Progenitor cell of endocrine pancreas (in vitro differentiated cells): Measurements from ENCODE around the gene SFRP5. TPM values are rescaled to one million over a fixed set of nuclear protein-coding genes. Genes with fewer than 3 reads are reported as not detected.

Source experiments
- DNase-seq: peaks from one replicate; pipeline ENCODE4 v3.0.0; 2021; ENCODE audit warnings: low spot score; ENCODE audit not compliant: unreplicated experiment
- H3K27ac Mint-ChIP-seq: 2 replicates; pipeline ENCODE4 v1.8.0; 2021; ENCODE audit warnings: mild to moderate bottlenecking, moderate library complexity, mixed read lengths
- H3K27me3 Mint-ChIP-seq: 2 replicates; pipeline ENCODE4 v1.8.0; 2021; ENCODE audit warnings: mixed read lengths
- H3K36me3 Mint-ChIP-seq: 2 replicates; pipeline ENCODE4 v1.8.0; 2022; ENCODE audit warnings: mixed read lengths; ENCODE audit not compliant: insufficient read depth
- H3K4me1 Mint-ChIP-seq: 2 replicates; pipeline ENCODE4 v1.8.0; 2021; ENCODE audit warnings: low read depth, mixed read lengths
- H3K4me3 Mint-ChIP-seq: 2 replicates; pipeline ENCODE4 v1.8.0; 2021; ENCODE audit warnings: low read depth, mild to moderate bottlenecking, moderate library complexity, mixed read lengths
- H3K9me3 Mint-ChIP-seq: 2 replicates; pipeline ENCODE4 v1.8.0; 2021; ENCODE audit warnings: low read depth, mixed read lengths
- CTCF ChIP-seq: fragments of 200-600 bp; sonication (generic); IDR thresholded peaks from one replicate; pipeline ENCODE4 v1.5.0; 2021; ENCODE audit warnings: antibody characterized with exemption, mild to moderate bottlenecking; ENCODE audit not compliant: unreplicated experiment
- total RNA-seq: library from RNA; stranded (reverse); gene quantifications from 2 replicates; pipeline ENCODE4 v1.2.1, GENCODE V29; 2021

Gene SFRP5
- total RNA-seq, 1 donor from 2014 or later, result 81.0 TPM

GRCh38 chr10:97805096-97805884 lies 33.5 kb upstream of the SFRP5 start:
- Mint-ChIP-seq H3K9me3 (no peaks in the 10 kb centered on the region), H3K4me1 (no peaks in the 10 kb centered on the region), H3K36me3 (no peaks in the 10 kb centered on the region), H3K27ac (no peak overlapping the region), H3K4me3 (no peak overlapping the region), H3K27me3 (peaks cover 9% of the 10 kb centered on the region)
- TF ChIP-seq CTCF, result no peak
- no peak for DNase-seq

GRCh38 chr10:97801422-97801821 lies 29.6 kb upstream of the SFRP5 start:
- peaks cover 12% of the 10 kb centered on the region for H3K27me3 Mint-ChIP-seq
- no peak for TF ChIP-seq CTCF

GRCh38 chr10:97800474-97800873 lies 28.7 kb upstream of the SFRP5 start:
- Mint-ChIP-seq H3K9me3 (peaks cover 8% of the 10 kb centered on the region), H3K27me3 (peaks cover 12% of the 10 kb centered on the region), H3K36me3 (peaks cover 4% of the 10 kb centered on the region), H3K4me3 (no peak overlapping the region), H3K4me1 (no peaks in the 10 kb centered on the region), H3K27ac (no peak overlapping the region)
- no peak for DNase-seq
- no peak for TF ChIP-seq CTCF

More at GRCh38 chr10:97801422-97801821, 29.6 kb upstream of the SFRP5 start:
- Mint-ChIP-seq H3K4me3 (no peak overlapping the region), H3K4me1 (no peaks in the 10 kb centered on the region), H3K27ac (no peak overlapping the region), H3K9me3 (peaks cover 8% of the 10 kb centered on the region), H3K36me3 (peaks cover 4% of the 10 kb centered on the region)
- DNase-seq, result no peak

- H3K9me3 Mint-ChIP-seq, result peaks cover 8% of the 10 kb centered on the region
- H3K27me3 Mint-ChIP-seq, result peaks cover 12% of the 10 kb centered on the region
- no peak for DNase-seq
- peaks cover 4% of the 10 kb centered on the region for H3K36me3 Mint-ChIP-seq
- no peaks in the 10 kb centered on the region for H3K4me1 Mint-ChIP-seq
- TF ChIP-seq CTCF, result no peak
- no peak overlapping the region for H3K27ac Mint-ChIP-seq
- H3K4me3 Mint-ChIP-seq, result no peak overlapping the region
Observed at GRCh38 chr10:97798958-97799610, 27.3 kb upstream of the SFRP5 start.

GRCh38 chr10:97796651-97797050 lies 24.9 kb upstream of the SFRP5 start:
- Mint-ChIP-seq H3K36me3 (peaks cover 4% of the 10 kb centered on the region), H3K9me3 (peaks cover 8% of the 10 kb centered on the region), H3K27ac (no peak overlapping the region), H3K4me1 (peaks cover 7% of the 10 kb centered on the region), H3K27me3 (peaks cover 8% of the 10 kb centered on the region), H3K4me3 (no peak overlapping the region)
- no peak for TF ChIP-seq CTCF
- no peak for DNase-seq
